ENCODE measurements around the gene SCD.

GRCh38 chr10:100341953-100342626, 4.9 kb upstream of the SCD start:
- TF ChIP-seq CTCF (IDR thresholded peaks at IDR 0.05 in 2 of 3, conservative IDR thresholded peaks at IDR 0.05 in 1 of 3; ENCODE audit: borderline replicate concordance in 1 of 3, insufficient read depth in 1 of 3, low read depth in 2 of 3, low read length in 2 of 3), result peak in 2 of 3 experiments; percentile 89 to 92; a peak in 4 of 6 replicates
- 0 out of 2 replicates have a peak, but pooled peaks have one; percentile 45 for TF ChIP-seq ZFX (IDR thresholded peaks at IDR 0.05)
- no peak for TF ChIP-seq ZNF274 (IDR thresholded peaks at IDR 0.05; ENCODE audit: low read depth, low read length)
- TF ChIP-seq, protein P1, sequence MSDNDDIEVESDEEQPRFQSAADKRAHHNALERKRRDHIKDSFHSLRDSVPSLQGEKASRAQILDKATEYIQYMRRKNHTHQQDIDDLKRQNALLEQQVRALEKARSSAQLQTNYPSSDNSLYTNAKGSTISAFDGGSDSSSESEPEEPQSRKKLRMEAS (IDR thresholded peaks at IDR 0.05), result no peak
- TF ChIP-seq POLR2A (IDR thresholded peaks at IDR 0.05; ENCODE audit: borderline replicate concordance, extremely low read depth, insufficient read depth, insufficient read length), result no peak
- TF ChIP-seq SP1 (IDR thresholded peaks at IDR 0.05; ENCODE audit: low read depth), result no peak
- TF ChIP-seq, protein P2, sequence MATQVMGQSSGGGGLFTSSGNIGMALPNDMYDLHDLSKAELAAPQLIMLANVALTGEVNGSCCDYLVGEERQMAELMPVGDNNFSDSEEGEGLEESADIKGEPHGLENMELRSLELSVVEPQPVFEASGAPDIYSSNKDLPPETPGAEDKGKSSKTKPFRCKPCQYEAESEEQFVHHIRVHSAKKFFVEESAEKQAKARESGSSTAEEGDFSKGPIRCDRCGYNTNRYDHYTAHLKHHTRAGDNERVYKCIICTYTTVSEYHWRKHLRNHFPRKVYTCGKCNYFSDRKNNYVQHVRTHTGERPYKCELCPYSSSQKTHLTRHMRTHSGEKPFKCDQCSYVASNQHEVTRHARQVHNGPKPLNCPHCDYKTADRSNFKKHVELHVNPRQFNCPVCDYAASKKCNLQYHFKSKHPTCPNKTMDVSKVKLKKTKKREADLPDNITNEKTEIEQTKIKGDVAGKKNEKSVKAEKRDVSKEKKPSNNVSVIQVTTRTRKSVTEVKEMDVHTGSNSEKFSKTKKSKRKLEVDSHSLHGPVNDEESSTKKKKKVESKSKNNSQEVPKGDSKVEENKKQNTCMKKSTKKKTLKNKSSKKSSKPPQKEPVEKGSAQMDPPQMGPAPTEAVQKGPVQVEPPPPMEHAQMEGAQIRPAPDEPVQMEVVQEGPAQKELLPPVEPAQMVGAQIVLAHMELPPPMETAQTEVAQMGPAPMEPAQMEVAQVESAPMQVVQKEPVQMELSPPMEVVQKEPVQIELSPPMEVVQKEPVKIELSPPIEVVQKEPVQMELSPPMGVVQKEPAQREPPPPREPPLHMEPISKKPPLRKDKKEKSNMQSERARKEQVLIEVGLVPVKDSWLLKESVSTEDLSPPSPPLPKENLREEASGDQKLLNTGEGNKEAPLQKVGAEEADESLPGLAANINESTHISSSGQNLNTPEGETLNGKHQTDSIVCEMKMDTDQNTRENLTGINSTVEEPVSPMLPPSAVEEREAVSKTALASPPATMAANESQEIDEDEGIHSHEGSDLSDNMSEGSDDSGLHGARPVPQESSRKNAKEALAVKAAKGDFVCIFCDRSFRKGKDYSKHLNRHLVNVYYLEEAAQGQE (IDR thresholded peaks at IDR 0.05; ENCODE audit: low read depth), result no peak
- TF ChIP-seq SIN3A (IDR thresholded peaks at IDR 0.05; ENCODE audit: low read depth), result no peak
- no peak for TF ChIP-seq SRF (IDR thresholded peaks at IDR 0.05; ENCODE audit: low read depth)
